Thyroid gland (tissue), 4 donors: ENCODE results near the gene CD200.

Experiments used
- POLR2A ChIP-seq, 2 donors: fragments of 450-650 bp; IDR thresholded peaks; one replicate each; pipeline ENCODE4 v1.6.1; 2017; ENCODE audit warnings: antibody characterized with exemption in 2 of 2, mild to moderate bottlenecking in 2 of 2, moderate library complexity in 1 of 2
- TF ChIP-seq, protein P1 (sequence below), 6 experiments: fragments of 200-600 bp in 3 of 6; fragments of 450-650 bp in 3 of 6; sonication (generic) in 3 of 6; IDR thresholded peaks; one replicate each; pipeline ENCODE4 v1.5.1; 2016 to 2019; ENCODE audit warnings: antibody characterized with exemption in 6 of 6, mild to moderate bottlenecking in 2 of 6, inconsistent platforms in 1 of 6, moderate library complexity in 1 of 6

GRCh38 chr3:112392393-112393359 is 59.7 kb downstream of the CD200 start:
- TF ChIP-seq, protein P1, sequence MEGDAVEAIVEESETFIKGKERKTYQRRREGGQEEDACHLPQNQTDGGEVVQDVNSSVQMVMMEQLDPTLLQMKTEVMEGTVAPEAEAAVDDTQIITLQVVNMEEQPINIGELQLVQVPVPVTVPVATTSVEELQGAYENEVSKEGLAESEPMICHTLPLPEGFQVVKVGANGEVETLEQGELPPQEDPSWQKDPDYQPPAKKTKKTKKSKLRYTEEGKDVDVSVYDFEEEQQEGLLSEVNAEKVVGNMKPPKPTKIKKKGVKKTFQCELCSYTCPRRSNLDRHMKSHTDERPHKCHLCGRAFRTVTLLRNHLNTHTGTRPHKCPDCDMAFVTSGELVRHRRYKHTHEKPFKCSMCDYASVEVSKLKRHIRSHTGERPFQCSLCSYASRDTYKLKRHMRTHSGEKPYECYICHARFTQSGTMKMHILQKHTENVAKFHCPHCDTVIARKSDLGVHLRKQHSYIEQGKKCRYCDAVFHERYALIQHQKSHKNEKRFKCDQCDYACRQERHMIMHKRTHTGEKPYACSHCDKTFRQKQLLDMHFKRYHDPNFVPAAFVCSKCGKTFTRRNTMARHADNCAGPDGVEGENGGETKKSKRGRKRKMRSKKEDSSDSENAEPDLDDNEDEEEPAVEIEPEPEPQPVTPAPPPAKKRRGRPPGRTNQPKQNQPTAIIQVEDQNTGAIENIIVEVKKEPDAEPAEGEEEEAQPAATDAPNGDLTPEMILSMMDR (IDR thresholded peaks at IDR 0.05), result no peak
- TF ChIP-seq POLR2A (IDR thresholded peaks at IDR 0.05), result no peak
